Karpas-422 (cell line): Measurements from ENCODE around the gene SNX17. TPM values are rescaled to one million over a fixed set of nuclear protein-coding genes. Genes with fewer than 3 reads are reported as not detected.
"Not testable (repeated sequence)": the region's sequence is repeated elsewhere in the genome, so short reads cannot be mapped to it uniquely, and the experiment has no call there.

ENCODE experiments used
- DNase-seq: peaks from one replicate; pipeline ENCODE4 v3.0.0-alpha.2; 2015
- H2AFZ ChIP-seq: fragments of 200-600 bp; sonication (generic); 2 replicates; pipeline ENCODE4 v1.6.1; 2014; ENCODE audit warnings: antibody characterized with exemption, low read length, mixed read lengths
- H3K27ac ChIP-seq: fragments of 200-600 bp; sonication (generic); 2 replicates; pipeline ENCODE4 v1.5.1; 2014; ENCODE audit warnings: mild to moderate bottlenecking, low read length, moderate library complexity
- H3K27me3 ChIP-seq: fragments of 200-600 bp; sonication (generic); 2 replicates; pipeline ENCODE4 v1.6.1; 2014; ENCODE audit warnings: low read length, mixed read lengths
- H3K36me3 ChIP-seq: fragments of 200-600 bp; sonication (generic); 2 replicates; pipeline ENCODE4 v1.6.1; 2014; ENCODE audit warnings: low read length, mixed read lengths; ENCODE audit not compliant: insufficient read depth
- H3K4me1 ChIP-seq: fragments of 200-600 bp; sonication (generic); 2 replicates; pipeline ENCODE4 v1.6.1; 2014; ENCODE audit warnings: mild to moderate bottlenecking, low read length, mixed read lengths
- H3K4me2 ChIP-seq: fragments of 200-600 bp; sonication (generic); 2 replicates; pipeline ENCODE4 v1.6.1; 2014; ENCODE audit warnings: low read length, low read depth, mild to moderate bottlenecking; ENCODE audit not compliant: poor library complexity, severe bottlenecking
- H3K4me3 ChIP-seq: fragments of 200-600 bp; sonication (generic); 2 replicates; pipeline ENCODE4 v1.5.1; 2014; ENCODE audit warnings: mild to moderate bottlenecking, antibody characterized with exemption, low read length, mixed read lengths
- H3K79me2 ChIP-seq: fragments of 200-600 bp; sonication (generic); 2 replicates; pipeline ENCODE4 v1.6.1; 2014; ENCODE audit warnings: mild to moderate bottlenecking, low read length, mixed read lengths
- H3K9ac ChIP-seq: fragments of 200-600 bp; sonication (generic); 2 replicates; pipeline ENCODE4 v1.6.0; 2014; ENCODE audit warnings: low read length
- H3K9me2 ChIP-seq: fragments of 200-600 bp; sonication (generic), shearing (Covaris generic); replicated peaks from 2 replicates; pipeline ENCODE4 v1.6.0; 2014; ENCODE audit warnings: mild to moderate bottlenecking, low read length, moderate library complexity; ENCODE audit not compliant: insufficient read depth
- H3K9me3 ChIP-seq: fragments of 300-700, 200-600 bp; sonication (generic); 2 replicates; pipeline ENCODE4 v1.6.1; 2014; ENCODE audit warnings: low read length, mixed read lengths
- H4K20me1 ChIP-seq: fragments of 200-600 bp; sonication (generic); 2 replicates; pipeline ENCODE4 v1.6.1; 2014; ENCODE audit warnings: mild to moderate bottlenecking, antibody characterized with exemption, low read length, low read depth; ENCODE audit not compliant: insufficient read depth
- total RNA-seq: library from RNA; depleted of rRNA; stranded (reverse); fragments of >200 nt; shearing (Covaris generic); gene quantifications from 2 replicates; pipeline ENCODE4 v1.2.3, GENCODE V29; 2014; ENCODE audit warnings: low replicate concordance; rRNA removed

Gene SNX17
- total RNA-seq, 1 experiment from 2014 or later = 77.4 TPM

DNA sequence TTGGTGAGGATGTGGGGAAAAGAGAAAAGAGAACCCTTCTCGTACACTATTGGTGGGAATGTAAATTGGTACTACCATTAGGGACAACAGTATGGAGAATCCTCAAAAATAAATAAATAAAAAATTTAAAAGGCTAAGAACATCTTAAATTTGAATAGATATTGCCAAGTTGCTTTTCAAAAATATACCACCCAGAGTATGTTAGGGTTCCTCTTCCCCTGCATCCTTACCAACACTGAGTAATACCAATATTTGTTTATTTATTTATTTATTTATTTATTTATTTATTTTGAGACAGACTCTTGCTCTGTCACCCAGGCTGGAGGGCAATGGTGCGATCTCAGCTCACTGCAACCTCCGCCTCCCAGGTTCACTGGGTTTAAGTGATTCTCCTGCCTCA is 52.5 kb downstream of the SNX17 start:
- no peak overlapping the region for H3K9ac ChIP-seq
- no peak for DNase-seq
- peaks cover 7% of the 10 kb centered on the region for H3K4me1 ChIP-seq

DNA sequence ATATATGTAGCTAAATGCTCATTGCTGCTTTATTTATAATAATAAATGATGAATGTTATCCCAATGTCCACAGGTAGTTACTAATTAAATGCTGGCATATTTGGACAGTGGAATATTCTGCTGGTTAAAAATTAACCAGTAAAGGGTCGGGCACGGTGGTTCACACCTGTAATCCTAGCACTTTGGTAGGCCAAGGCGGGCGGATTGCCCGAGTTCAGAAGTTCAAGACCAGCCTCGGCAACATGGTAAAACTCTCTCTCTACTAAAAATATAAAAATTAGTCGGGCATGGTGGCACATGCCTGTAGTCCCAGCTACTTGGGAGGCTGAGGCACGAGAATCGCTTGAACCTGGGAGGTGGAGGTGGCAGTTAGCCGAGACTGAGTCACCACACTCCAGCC is 54.6 kb downstream of the SNX17 start:
- not testable (repeated sequence) for H3K27me3 ChIP-seq, H4K20me1 ChIP-seq, H2AFZ ChIP-seq, H3K27ac ChIP-seq, DNase-seq, H3K4me2 ChIP-seq, H3K9ac ChIP-seq, H3K4me3 ChIP-seq, H3K9me2 ChIP-seq, H3K9me3 ChIP-seq, H3K36me3 ChIP-seq
- peaks cover 11% of the 10 kb centered on the region for H3K79me2 ChIP-seq
- peaks cover 14% of the 10 kb centered on the region for H3K4me1 ChIP-seq

More for the DNA sequence above, 52.5 kb downstream of the SNX17 start:
- Histone ChIP-seq H3K36me3 (no peaks in the 10 kb centered on the region), H3K27me3 (no peaks in the 10 kb centered on the region), H3K4me3 (no peak overlapping the region), H3K9me2 (no peaks in the 10 kb centered on the region), H3K79me2 (no peaks in the 10 kb centered on the region), H3K9me3 (no peaks in the 10 kb centered on the region), H3K4me2 (no peak overlapping the region), H3K27ac (no peak overlapping the region), H4K20me1 (no peaks in the 10 kb centered on the region), H2AFZ (no peak overlapping the region)

Other genes with a start within 250 kb of the SNX17 start
- gene ABHD1, start 246.8 kb upstream of the SNX17 start, total RNA-seq = 1.4 and 2.4 TPM in 2 replicates
- gene PREB, start 236.0 kb upstream of the SNX17 start, total RNA-seq = 65.7 and 81.4 TPM in 2 replicates
- gene PRR30, start 231.2 kb upstream of the SNX17 start, total RNA-seq = not detected in 2 replicates
- gene TCF23, start 221.6 kb upstream of the SNX17 start, total RNA-seq = not detected in 2 replicates
- 125 and 167 TPM in 2 replicates for gene ATRAID, start 158.6 kb upstream of the SNX17 start, total RNA-seq
- gene SLC5A6, start 158.3 kb upstream of the SNX17 start, total RNA-seq = 23.7 and 38.4 TPM in 2 replicates
- 69.5 and 71.4 TPM in 2 replicates for gene CAD, start 153.2 kb upstream of the SNX17 start, total RNA-seq
- gene SLC30A3, start 107.6 kb upstream of the SNX17 start, total RNA-seq = 0.19 and 0.29 TPM in 2 replicates
- not detected in 2 replicates for gene DNAJC5G, start 95.2 kb upstream of the SNX17 start, total RNA-seq
- gene TRIM54, start 88.2 kb upstream of the SNX17 start, total RNA-seq = not detected in 2 replicates
- 2.5 and 7.1 TPM in 2 replicates for gene UCN, start 62.2 kb upstream of the SNX17 start, total RNA-seq
- 103 and 126 TPM in 2 replicates for gene MPV17, start 47.5 kb upstream of the SNX17 start, total RNA-seq
- gene GTF3C2, start 13.9 kb upstream of the SNX17 start, total RNA-seq = 44.2 and 79.0 TPM in 2 replicates
- 30.6 and 35.3 TPM in 2 replicates for gene EIF2B4, start 278 bp upstream of the SNX17 start, total RNA-seq
- 7.0 and 12.6 TPM in 2 replicates for gene ZNF513, start 10.1 kb downstream of the SNX17 start, total RNA-seq
- gene PPM1G, start 39.0 kb downstream of the SNX17 start, total RNA-seq = 66.9 and 79.6 TPM in 2 replicates
- gene NRBP1, start 58.0 kb downstream of the SNX17 start, total RNA-seq = 27.1 and 30.7 TPM in 2 replicates
- 0.61 TPM in 1 of 2 replicates, not detected in the other for gene KRTCAP3, start 71.8 kb downstream of the SNX17 start, total RNA-seq
- 29.1 and 35.9 TPM in 2 replicates for gene IFT172, start 119.1 kb downstream of the SNX17 start, total RNA-seq
- not detected in 2 replicates for gene FNDC4, start 124.6 kb downstream of the SNX17 start, total RNA-seq
- gene GCKR, start 126.2 kb downstream of the SNX17 start, total RNA-seq = not detected in 2 replicates
- gene ZNF512, start 212.4 kb downstream of the SNX17 start, total RNA-seq = 38.3 and 43.7 TPM in 2 replicates